ENCODE results near the gene DZIP1L.

DNA sequence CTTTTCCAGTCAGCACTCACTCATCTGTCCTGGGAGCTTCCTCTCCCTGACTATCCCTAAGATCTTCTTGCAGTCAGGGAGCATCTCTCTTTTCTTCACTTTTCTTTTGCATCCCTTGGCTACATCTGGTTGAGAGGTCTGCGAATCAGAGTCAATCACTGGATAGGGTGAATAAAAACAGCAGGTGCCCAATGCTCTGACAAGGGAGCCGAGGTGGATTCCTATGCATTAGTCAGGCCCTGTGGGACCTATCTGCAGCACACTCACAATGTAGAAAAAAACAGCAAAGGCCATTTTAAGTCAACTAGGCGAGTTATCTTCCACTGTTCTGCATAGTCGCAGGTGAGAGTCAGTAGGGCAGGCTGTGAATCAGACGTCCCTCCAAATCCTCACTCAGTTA, 35.5 kb downstream of the DZIP1L start:
- TF ChIP-seq, protein P1, sequence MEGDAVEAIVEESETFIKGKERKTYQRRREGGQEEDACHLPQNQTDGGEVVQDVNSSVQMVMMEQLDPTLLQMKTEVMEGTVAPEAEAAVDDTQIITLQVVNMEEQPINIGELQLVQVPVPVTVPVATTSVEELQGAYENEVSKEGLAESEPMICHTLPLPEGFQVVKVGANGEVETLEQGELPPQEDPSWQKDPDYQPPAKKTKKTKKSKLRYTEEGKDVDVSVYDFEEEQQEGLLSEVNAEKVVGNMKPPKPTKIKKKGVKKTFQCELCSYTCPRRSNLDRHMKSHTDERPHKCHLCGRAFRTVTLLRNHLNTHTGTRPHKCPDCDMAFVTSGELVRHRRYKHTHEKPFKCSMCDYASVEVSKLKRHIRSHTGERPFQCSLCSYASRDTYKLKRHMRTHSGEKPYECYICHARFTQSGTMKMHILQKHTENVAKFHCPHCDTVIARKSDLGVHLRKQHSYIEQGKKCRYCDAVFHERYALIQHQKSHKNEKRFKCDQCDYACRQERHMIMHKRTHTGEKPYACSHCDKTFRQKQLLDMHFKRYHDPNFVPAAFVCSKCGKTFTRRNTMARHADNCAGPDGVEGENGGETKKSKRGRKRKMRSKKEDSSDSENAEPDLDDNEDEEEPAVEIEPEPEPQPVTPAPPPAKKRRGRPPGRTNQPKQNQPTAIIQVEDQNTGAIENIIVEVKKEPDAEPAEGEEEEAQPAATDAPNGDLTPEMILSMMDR (IDR thresholded peaks at IDR 0.05) = no peak
- TF ChIP-seq EP300 (IDR thresholded peaks at IDR 0.05) (no peak), POLR2AphosphoS5 (IDR thresholded peaks at IDR 0.05) (no peak)
